ENCODE data around the gene VEPH1.

Gene VEPH1

DNA sequence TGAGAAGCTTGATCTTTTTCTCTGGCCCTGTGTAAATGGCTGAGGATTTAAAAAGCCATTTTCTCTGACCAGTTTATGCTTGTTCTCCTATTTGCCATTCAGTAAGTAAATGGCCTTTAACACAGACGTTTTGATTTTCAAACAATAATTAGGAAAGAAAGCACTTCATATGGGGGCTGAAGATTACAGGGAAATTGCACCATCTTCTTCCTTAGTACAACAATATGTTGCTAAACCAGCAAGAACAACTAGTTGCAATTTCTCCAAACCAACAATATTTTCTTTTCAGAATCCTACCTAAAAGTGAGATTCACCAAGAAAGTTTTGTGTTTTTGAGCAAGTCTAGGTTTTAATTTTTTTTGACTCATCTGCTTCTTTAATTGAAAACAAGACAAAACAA lies 262.8 kb downstream of the VEPH1 start:
- H3K9me3 ChIP-seq (ENCODE audit: control insufficient read depth, low read length), result no peaks in the 10 kb centered on the region
- no peaks in the 10 kb centered on the region for H3K4me1 ChIP-seq (ENCODE audit: control insufficient read depth, insufficient read depth, low read length, poor library complexity, severe bottlenecking)
- DNase-seq, result no peak
- no peak overlapping the region for H3K27ac ChIP-seq (ENCODE audit: insufficient read depth, low read length, poor library complexity, severe bottlenecking)
- H3K4me3 ChIP-seq (ENCODE audit: insufficient read depth, low read depth, low read length, poor library complexity, severe bottlenecking), result no peak overlapping the region
- no peaks in the 10 kb centered on the region for H3K27me3 ChIP-seq (replicated peaks; ENCODE audit: control insufficient read depth, insufficient read depth, low read length, poor library complexity, severe bottlenecking)
- H3K36me3 ChIP-seq (ENCODE audit: control insufficient read depth, insufficient read depth, low read length), result no peaks in the 10 kb centered on the region

DNA sequence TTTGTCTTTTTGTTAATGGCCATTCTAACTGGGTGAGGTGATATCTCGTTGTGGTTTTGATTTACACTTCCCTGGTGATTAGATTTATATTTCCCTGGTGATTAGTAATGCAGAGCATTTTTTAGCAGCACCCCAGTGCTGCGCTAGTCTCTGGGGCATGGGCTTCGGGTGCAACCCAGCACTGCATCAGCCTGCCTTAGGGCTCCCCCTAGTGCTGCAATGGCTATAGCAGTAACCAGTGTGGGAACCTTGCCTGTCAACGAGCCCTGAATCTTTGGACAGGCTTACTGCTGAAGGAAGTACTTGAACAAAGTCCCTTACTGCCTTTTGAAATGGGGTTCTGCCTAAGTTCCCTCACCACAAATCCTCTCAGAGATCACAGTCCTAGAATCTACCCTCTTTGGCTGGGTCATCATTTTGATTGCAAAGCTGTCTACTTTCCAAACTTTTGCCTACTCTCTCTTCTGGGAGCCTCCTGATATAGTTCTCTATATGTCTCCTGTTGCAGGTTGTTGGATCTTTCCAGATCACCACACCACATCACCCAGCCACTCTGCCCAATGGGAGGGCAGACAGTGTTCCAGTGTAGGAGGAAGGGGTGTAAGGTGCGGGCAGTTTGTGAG lies 264.0 kb downstream of the VEPH1 start:
- Histone ChIP-seq H3K27me3 (replicated peaks; ENCODE audit: control insufficient read depth, insufficient read depth, low read length, poor library complexity, severe bottlenecking) (no peaks in the 10 kb centered on the region), H3K9me3 (ENCODE audit: control insufficient read depth, low read length) (no peaks in the 10 kb centered on the region), H3K4me3 (ENCODE audit: insufficient read depth, low read depth, low read length, poor library complexity, severe bottlenecking) (no peak overlapping the region), H3K4me1 (ENCODE audit: control insufficient read depth, insufficient read depth, low read length, poor library complexity, severe bottlenecking) (no peaks in the 10 kb centered on the region), H3K27ac (ENCODE audit: insufficient read depth, low read length, poor library complexity, severe bottlenecking) (no peak overlapping the region), H3K36me3 (ENCODE audit: control insufficient read depth, insufficient read depth, low read length) (no peaks in the 10 kb centered on the region)
- DNase-seq, result peak; percentile 32 to 47 (median 35)

DNA sequence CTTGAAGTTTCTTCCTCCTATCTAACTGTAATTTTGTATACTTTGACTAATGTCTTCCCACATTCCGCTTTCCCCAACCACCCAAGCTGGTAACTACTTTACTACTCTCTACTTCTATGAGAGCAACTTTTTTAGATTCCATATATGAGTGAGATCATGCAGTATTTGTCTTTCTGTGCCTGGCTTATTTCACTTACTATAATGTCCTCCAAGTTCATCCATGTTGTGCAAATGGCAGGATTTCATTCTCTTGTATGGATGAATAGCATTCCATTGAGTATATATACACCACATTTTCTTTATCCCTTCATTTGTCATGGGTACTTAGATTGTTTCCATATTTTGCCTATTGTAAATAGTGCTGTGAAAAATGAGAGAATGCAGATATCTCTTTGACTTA lies 264.8 kb downstream of the VEPH1 start:
- no peaks in the 10 kb centered on the region for H3K4me1 ChIP-seq (ENCODE audit: control insufficient read depth, insufficient read depth, low read length, poor library complexity, severe bottlenecking)
- H3K36me3 ChIP-seq (ENCODE audit: control insufficient read depth, insufficient read depth, low read length), result no peaks in the 10 kb centered on the region
- no peak overlapping the region for H3K4me3 ChIP-seq (ENCODE audit: insufficient read depth, low read depth, low read length, poor library complexity, severe bottlenecking)
- no peaks in the 10 kb centered on the region for H3K9me3 ChIP-seq (ENCODE audit: control insufficient read depth, low read length)
- no peak for DNase-seq
- no peaks in the 10 kb centered on the region for H3K27me3 ChIP-seq (replicated peaks; ENCODE audit: control insufficient read depth, insufficient read depth, low read length, poor library complexity, severe bottlenecking)
- no peak overlapping the region for H3K27ac ChIP-seq (ENCODE audit: insufficient read depth, low read length, poor library complexity, severe bottlenecking)

DNA sequence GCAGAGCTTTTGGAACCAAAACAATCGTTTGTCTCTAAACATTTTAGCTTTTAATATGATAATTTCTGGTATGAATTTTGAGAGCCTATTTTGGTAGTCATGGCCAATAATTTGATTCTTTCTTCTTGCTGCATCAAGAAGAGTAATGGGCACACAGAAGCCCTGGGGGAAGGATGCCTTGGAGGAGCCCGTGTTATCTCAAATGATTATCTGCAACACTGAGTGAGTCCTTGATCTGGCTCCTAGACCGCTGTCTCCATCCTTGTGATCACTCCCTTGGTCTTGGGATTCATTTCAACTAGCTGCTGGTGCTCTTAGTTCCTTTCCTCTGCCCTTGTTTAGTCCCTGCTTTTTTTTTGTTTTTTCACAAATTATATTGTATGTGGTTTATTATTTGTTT lies 265.3 kb downstream of the VEPH1 start:
- Histone ChIP-seq H3K9me3 (ENCODE audit: control insufficient read depth, low read length) (no peaks in the 10 kb centered on the region), H3K27ac (ENCODE audit: insufficient read depth, low read length, poor library complexity, severe bottlenecking) (no peak overlapping the region), H3K27me3 (replicated peaks; ENCODE audit: control insufficient read depth, insufficient read depth, low read length, poor library complexity, severe bottlenecking) (no peaks in the 10 kb centered on the region), H3K36me3 (ENCODE audit: control insufficient read depth, insufficient read depth, low read length) (no peaks in the 10 kb centered on the region), H3K4me1 (ENCODE audit: control insufficient read depth, insufficient read depth, low read length, poor library complexity, severe bottlenecking) (no peaks in the 10 kb centered on the region), H3K4me3 (ENCODE audit: insufficient read depth, low read depth, low read length, poor library complexity, severe bottlenecking) (no peak overlapping the region)
- no peak for DNase-seq

DNA sequence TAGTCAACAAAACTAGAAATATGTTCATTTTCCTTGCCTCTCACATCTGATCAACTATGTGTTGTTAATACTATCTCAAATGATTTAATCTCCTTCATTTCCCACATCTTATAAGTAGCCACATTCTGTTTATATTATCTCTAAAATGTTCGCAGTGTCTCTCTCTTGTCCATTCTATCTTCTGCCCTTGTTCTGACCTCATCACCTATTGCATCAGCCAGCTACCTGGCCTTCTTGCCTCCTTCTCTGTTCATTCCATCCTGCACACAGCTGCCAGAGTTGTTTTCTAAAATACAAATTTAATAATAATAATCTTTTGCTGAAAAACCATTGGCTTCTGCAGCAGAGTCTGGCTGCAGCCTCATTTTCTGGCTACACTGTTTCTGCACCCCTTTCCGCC lies 267.9 kb downstream of the VEPH1 start:
- Histone ChIP-seq H3K9me3 (ENCODE audit: control insufficient read depth, low read length) (no peaks in the 10 kb centered on the region), H3K27ac (ENCODE audit: insufficient read depth, low read length, poor library complexity, severe bottlenecking) (no peak overlapping the region), H3K4me1 (ENCODE audit: control insufficient read depth, insufficient read depth, low read length, poor library complexity, severe bottlenecking) (no peaks in the 10 kb centered on the region), H3K27me3 (replicated peaks; ENCODE audit: control insufficient read depth, insufficient read depth, low read length, poor library complexity, severe bottlenecking) (no peaks in the 10 kb centered on the region), H3K36me3 (ENCODE audit: control insufficient read depth, insufficient read depth, low read length) (no peaks in the 10 kb centered on the region), H3K4me3 (ENCODE audit: insufficient read depth, low read depth, low read length, poor library complexity, severe bottlenecking) (no peak overlapping the region)
- no peak for DNase-seq

DNA sequence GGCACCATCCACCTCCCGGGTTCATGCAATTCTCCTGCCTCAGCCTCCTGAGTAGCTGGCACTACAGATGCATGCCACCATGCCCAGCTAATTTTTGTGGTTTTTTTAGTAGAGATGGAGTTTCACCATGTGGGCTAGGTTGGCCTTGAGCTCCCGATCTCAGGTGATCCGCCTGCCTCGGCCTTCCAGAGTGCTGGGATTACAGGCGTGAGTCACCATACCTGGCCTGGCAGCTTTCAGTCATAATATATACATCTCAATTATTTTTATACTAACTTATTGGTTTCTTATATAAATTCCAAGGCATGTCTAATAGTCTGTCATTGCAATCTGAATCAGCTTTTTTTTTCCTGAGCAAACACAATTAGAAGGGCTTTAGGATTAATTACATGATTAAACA lies 269.3 kb downstream of the VEPH1 start:
- DNase-seq, result no peak
- Histone ChIP-seq H3K27ac (ENCODE audit: insufficient read depth, low read length, poor library complexity, severe bottlenecking) (no peak overlapping the region), H3K9me3 (ENCODE audit: control insufficient read depth, low read length) (no peaks in the 10 kb centered on the region), H3K4me1 (ENCODE audit: control insufficient read depth, insufficient read depth, low read length, poor library complexity, severe bottlenecking) (no peaks in the 10 kb centered on the region), H3K4me3 (ENCODE audit: insufficient read depth, low read depth, low read length, poor library complexity, severe bottlenecking) (no peak overlapping the region), H3K36me3 (ENCODE audit: control insufficient read depth, insufficient read depth, low read length) (no peaks in the 10 kb centered on the region), H3K27me3 (replicated peaks; ENCODE audit: control insufficient read depth, insufficient read depth, low read length, poor library complexity, severe bottlenecking) (no peaks in the 10 kb centered on the region)

DNA sequence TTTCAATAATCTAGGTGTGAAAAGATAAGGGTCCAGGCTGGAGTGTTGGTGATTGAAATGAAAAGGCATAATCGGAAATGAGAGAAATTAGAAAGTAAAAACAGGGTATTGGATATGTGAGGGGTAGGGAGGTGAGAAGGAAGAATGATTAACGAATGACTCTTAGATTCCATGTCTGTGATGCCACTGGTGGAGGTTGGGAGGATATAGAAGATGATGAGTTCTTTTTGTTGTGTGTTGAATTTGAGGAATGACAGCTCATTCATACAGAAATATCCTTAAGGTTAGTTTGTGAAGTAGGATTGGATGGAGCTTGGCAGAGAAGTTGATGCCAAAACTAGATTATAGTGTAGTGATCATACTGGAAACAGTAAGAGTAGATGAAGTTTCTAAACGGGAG lies 271.1 kb downstream of the VEPH1 start:
- Histone ChIP-seq H3K4me3 (ENCODE audit: insufficient read depth, low read depth, low read length, poor library complexity, severe bottlenecking) (no peak overlapping the region), H3K27me3 (replicated peaks; ENCODE audit: control insufficient read depth, insufficient read depth, low read length, poor library complexity, severe bottlenecking) (no peaks in the 10 kb centered on the region), H3K36me3 (ENCODE audit: control insufficient read depth, insufficient read depth, low read length) (no peaks in the 10 kb centered on the region), H3K4me1 (ENCODE audit: control insufficient read depth, insufficient read depth, low read length, poor library complexity, severe bottlenecking) (no peaks in the 10 kb centered on the region), H3K27ac (ENCODE audit: insufficient read depth, low read length, poor library complexity, severe bottlenecking) (no peak overlapping the region), H3K9me3 (ENCODE audit: control insufficient read depth, low read length) (no peaks in the 10 kb centered on the region)
- no peak for DNase-seq

DNA sequence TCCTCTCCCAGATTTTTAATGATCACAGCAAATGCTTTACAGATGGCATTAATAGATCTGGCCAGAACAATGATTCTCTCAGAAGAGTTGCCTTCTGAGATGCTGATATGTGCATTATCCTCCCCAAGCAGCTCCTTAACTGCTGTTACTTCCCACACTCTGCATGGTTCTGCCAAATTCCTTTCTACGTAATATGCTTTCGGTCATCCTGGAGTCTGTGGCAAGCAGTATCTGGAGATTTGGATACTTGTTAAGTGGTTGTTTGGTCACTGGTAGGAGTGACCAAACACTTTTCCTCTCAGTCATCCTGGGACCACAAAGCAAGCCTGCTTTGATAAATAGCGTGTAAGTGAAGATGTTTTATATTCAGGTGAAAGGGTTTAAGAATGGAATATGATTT lies 272.1 kb downstream of the VEPH1 start:
- no peak for DNase-seq
- Histone ChIP-seq H3K27ac (ENCODE audit: insufficient read depth, low read length, poor library complexity, severe bottlenecking) (no peak overlapping the region), H3K9me3 (ENCODE audit: control insufficient read depth, low read length) (no peaks in the 10 kb centered on the region), H3K36me3 (ENCODE audit: control insufficient read depth, insufficient read depth, low read length) (no peaks in the 10 kb centered on the region), H3K4me1 (ENCODE audit: control insufficient read depth, insufficient read depth, low read length, poor library complexity, severe bottlenecking) (no peaks in the 10 kb centered on the region), H3K27me3 (replicated peaks; ENCODE audit: control insufficient read depth, insufficient read depth, low read length, poor library complexity, severe bottlenecking) (no peaks in the 10 kb centered on the region), H3K4me3 (ENCODE audit: insufficient read depth, low read depth, low read length, poor library complexity, severe bottlenecking) (no peak overlapping the region)

DNA sequence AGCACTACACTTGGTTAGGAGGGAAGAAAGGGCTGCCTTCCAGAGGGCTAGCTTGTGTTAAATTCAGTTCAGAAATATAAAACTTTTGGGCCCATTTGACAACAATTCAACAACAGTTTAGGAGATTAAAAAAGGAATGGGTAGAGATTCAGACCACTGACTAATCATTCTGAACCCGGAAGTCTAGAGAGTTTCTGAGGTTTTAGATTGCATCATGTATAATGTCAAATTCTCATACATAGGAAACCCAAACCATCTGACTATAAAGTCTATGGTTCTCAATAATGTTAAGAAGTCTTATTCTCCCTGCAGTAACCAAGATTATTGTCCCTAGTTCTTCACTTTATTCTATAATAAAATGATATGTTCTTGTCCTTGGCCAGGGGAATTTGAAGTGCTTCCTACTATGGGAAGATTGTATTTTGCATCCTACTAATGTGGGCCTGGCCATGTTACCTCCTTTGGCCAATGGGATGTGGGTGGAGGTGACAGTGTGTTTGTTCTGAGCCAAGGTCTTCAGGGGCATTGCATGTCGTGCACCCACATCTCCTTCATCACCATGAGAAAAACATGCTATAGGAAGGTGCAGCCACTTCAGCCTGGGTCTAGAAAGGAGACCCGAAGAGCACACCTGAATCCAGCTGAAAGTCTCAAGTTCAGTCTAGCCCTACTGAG lies 276.9 kb downstream of the VEPH1 start:
- Histone ChIP-seq H3K4me1 (ENCODE audit: control insufficient read depth, insufficient read depth, low read length, poor library complexity, severe bottlenecking) (no peaks in the 10 kb centered on the region), H3K36me3 (ENCODE audit: control insufficient read depth, insufficient read depth, low read length) (no peaks in the 10 kb centered on the region), H3K4me3 (ENCODE audit: insufficient read depth, low read depth, low read length, poor library complexity, severe bottlenecking) (no peak overlapping the region), H3K9me3 (ENCODE audit: control insufficient read depth, low read length) (no peaks in the 10 kb centered on the region), H3K27ac (ENCODE audit: insufficient read depth, low read length, poor library complexity, severe bottlenecking) (no peak overlapping the region), H3K27me3 (replicated peaks; ENCODE audit: control insufficient read depth, insufficient read depth, low read length, poor library complexity, severe bottlenecking) (no peaks in the 10 kb centered on the region)
- DNase-seq, result no peak

DNA sequence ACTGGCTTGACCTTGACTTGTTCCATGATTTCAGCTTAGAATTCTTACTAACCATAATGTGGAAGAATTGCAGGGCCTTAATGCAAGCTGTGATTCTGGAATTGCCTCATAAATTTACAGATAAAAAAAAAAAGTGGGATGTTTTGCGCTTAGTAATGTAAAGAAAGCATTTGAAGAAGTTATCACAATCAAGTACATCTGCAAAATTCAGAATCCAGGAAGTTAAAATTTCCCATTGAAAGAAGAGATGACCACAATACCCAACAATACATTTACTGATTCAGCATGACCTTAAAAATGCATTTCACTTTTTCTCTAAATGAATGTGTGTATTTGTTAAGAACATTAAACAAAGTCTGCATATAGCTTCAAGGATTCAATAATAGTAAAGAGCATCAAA lies 278.2 kb downstream of the VEPH1 start:
- H3K9me3 ChIP-seq (ENCODE audit: control insufficient read depth, low read length), result no peaks in the 10 kb centered on the region

More for the DNA sequence above, 278.2 kb downstream of the VEPH1 start:
- Histone ChIP-seq H3K36me3 (ENCODE audit: control insufficient read depth, insufficient read depth, low read length) (no peaks in the 10 kb centered on the region), H3K4me3 (ENCODE audit: insufficient read depth, low read depth, low read length, poor library complexity, severe bottlenecking) (no peak overlapping the region), H3K4me1 (ENCODE audit: control insufficient read depth, insufficient read depth, low read length, poor library complexity, severe bottlenecking) (no peaks in the 10 kb centered on the region), H3K27me3 (replicated peaks; ENCODE audit: control insufficient read depth, insufficient read depth, low read length, poor library complexity, severe bottlenecking) (no peaks in the 10 kb centered on the region), H3K27ac (ENCODE audit: insufficient read depth, low read length, poor library complexity, severe bottlenecking) (no peak overlapping the region)
- DNase-seq, result no peak

Data from effector memory CD4-positive, alpha-beta T cell (primary cell).